Measurements from ENCODE around the gene LKAAEAR1.

DNA sequence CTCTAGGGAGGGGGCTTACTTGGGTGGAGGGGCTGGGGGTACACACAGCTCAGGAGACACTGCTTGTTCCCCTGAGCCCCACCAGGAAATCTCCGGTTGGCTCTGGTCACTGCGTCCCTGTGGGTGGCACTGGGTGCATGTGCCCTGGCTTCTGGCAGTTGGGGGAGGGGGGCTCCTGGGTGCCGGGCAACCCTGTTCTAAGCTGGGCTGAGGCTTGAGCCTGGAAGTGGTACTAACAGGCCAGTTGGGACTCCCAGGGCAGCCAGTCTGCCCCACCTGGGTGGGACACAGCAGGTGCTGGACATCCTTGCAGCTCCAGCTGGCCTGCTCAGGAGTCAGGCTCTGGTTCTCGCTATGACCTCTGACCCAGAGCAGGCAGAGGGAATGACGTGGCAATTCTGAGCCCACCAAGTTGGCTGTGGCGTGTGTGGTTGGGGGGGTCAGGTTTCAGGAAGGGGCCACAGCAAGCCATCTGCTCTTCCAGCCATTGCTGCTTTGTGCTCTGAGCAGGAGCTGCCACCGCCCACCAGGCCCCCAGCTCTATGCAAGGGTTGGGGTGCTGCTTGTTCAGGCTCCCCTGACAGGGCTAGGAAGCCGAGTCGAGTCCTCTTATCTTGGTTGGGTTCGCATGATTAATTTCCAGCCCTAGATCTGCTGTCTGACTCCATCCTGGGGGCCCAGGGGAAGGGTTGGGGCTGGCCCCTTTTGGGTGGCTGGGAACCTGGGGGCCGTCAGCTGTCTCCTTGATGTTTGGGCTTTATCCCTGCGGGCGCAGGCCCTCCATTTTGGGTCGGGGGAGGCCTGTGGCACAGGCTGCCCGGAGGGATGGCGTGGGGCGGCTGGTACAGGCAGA lies 47.6 kb downstream of the LKAAEAR1 start:
- TF ChIP-seq ARID3B (CRISPR knock-in tag; IDR thresholded peaks at IDR 0.05; ENCODE audit: borderline replicate concordance), result no peak
- TF ChIP-seq RBFOX2 (IDR thresholded peaks at IDR 0.05; ENCODE audit: low read depth, low read length), result peak; percentile 18; the same call in 1 of the 2 replicates
- TF ChIP-seq CTCF (IDR thresholded peaks at IDR 0.05 in 2 of 3, conservative IDR thresholded peaks at IDR 0.05 in 1 of 3; ENCODE audit: insufficient read depth in 2 of 3, low read depth in 1 of 3, low read length in 3 of 3), result no peak
- TF ChIP-seq ZBTB33 (CRISPR knock-in tag; IDR thresholded peaks at IDR 0.05), result no peak
- TF ChIP-seq, protein P1, sequence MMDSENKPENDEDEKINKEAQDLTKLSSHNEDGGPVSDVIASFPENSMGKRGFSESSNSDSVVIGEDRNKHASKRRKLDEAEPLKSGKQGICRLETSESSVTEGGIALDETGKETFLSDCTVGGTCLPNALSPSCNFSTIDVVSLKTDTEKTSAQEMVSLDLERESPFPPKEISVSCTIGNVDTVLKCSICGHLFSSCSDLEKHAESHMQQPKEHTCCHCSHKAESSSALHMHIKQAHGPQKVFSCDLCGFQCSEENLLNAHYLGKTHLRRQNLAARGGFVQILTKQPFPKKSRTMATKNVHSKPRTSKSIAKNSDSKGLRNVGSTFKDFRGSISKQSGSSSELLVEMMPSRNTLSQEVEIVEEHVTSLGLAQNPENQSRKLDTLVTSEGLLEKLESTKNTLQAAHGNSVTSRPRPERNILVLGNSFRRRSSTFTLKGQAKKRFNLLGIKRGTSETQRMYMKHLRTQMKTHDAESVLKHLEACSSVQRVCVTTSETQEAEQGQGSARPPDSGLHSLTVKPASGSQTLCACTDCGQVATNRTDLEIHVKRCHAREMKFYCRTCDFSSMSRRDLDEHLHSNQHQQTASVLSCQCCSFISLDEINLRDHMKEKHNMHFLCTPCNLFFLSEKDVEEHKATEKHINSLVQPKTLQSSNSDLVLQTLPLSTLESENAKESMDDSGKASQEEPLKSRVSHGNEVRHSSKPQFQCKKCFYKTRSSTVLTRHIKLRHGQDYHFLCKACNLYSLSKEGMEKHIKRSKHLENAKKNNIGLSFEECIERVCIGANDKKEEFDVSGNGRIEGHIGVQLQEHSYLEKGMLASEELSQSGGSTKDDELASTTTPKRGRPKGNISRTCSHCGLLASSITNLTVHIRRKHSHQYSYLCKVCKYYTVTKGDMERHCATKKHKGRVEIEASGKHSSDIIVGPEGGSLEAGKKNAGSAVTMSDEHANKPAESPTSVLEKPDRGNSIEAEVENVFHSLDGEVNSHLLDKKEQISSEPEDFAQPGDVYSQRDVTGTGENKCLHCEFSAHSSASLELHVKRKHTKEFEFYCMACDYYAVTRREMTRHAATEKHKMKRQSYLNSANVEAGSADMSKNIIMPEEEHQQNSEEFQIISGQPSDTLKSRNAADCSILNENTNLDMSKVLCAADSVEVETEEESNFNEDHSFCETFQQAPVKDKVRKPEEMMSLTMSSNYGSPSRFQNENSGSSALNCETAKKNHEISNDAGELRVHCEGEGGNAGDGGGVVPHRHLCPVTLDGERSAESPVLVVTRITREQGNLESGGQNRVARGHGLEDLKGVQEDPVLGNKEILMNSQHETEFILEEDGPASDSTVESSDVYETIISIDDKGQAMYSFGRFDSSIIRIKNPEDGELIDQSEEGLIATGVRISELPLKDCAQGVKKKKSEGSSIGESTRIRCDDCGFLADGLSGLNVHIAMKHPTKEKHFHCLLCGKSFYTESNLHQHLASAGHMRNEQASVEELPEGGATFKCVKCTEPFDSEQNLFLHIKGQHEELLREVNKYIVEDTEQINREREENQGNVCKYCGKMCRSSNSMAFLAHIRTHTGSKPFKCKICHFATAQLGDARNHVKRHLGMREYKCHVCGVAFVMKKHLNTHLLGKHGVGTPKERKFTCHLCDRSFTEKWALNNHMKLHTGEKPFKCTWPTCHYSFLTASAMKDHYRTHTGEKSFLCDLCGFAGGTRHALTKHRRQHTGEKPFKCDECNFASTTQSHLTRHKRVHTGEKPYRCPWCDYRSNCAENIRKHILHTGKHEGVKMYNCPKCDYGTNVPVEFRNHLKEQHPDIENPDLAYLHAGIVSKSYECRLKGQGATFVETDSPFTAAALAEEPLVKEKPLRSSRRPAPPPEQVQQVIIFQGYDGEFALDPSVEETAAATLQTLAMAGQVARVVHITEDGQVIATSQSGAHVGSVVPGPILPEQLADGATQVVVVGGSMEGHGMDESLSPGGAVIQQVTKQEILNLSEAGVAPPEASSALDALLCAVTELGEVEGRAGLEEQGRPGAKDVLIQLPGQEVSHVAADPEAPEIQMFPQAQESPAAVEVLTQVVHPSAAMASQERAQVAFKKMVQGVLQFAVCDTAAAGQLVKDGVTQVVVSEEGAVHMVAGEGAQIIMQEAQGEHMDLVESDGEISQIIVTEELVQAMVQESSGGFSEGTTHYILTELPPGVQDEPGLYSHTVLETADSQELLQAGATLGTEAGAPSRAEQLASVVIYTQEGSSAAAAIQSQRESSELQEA (IDR thresholded peaks at IDR 0.05; ENCODE audit: low read depth), result no peak
- TF ChIP-seq FOXM1 (IDR thresholded peaks at IDR 0.05; ENCODE audit: low read depth), result no peak
- TF ChIP-seq FOXM1 (CRISPR knock-in tag; IDR thresholded peaks at IDR 0.05; ENCODE audit: low read depth), result no peak
- TF ChIP-seq TBP (optimal IDR thresholded peaks at IDR 0.05; ENCODE audit: low read depth, low read length), result no peak
- TF ChIP-seq MXI1 (IDR thresholded peaks at IDR 0.05; ENCODE audit: low read depth, low read length), result no peak
- TF ChIP-seq PHF8 (IDR thresholded peaks at IDR 0.05; ENCODE audit: borderline replicate concordance, low read length), result no peak
- no peak for TF ChIP-seq SNRNP70 (optimal IDR thresholded peaks at IDR 0.05; ENCODE audit: low read depth, low read length)

Data from K562 (cell line).